Measurements from ENCODE around the gene SMARCAD1. TPM values are rescaled to one million over a fixed set of nuclear protein-coding genes. Genes with fewer than 3 reads are reported as not detected.

SMARCAD1 gene
- total and polyA plus RNA-seq, 2 experiments from 2014 or later: 23.8 to 86.2 TPM

GRCh38 chr4:94160774-94161173 is 46.9 kb upstream of the SMARCAD1 start:
- peaks cover 10% of the 10 kb centered on the region; the same call in 1 of the 2 replicates for H3K4me1 ChIP-seq (ENCODE audit: insufficient read depth)
- H4K20me1 ChIP-seq (replicated peaks; ENCODE audit: insufficient read depth): no peaks in the 10 kb centered on the region
- no peak overlapping the region for H3K27ac ChIP-seq (ENCODE audit: low read depth)
- no peak overlapping the region for H3K4me3 ChIP-seq
- H3K27me3 ChIP-seq (ENCODE audit: insufficient read depth): no peaks in the 10 kb centered on the region
- H3K4me2 ChIP-seq: no peak overlapping the region
- peaks cover 11% of the 10 kb centered on the region for H3K9me3 Mint-ChIP-seq
- no peak overlapping the region for H3K4me3 Mint-ChIP-seq
- ATAC-seq: no peak
- H3K4me1 Mint-ChIP-seq: peaks cover 12% of the 10 kb centered on the region; the same call in 2 of the 3 replicates
- peaks cover 4% of the 10 kb centered on the region for H3K27me3 Mint-ChIP-seq (ENCODE audit: insufficient read depth, low read depth, poor library complexity)
- H2AFZ ChIP-seq: no peak overlapping the region
- H3K27ac Mint-ChIP-seq: no peak overlapping the region
- no peaks in the 10 kb centered on the region for H3F3A ChIP-seq (replicated peaks; ENCODE audit: low read depth)
- H3K36me3 ChIP-seq (ENCODE audit: insufficient read depth): no peaks in the 10 kb centered on the region
- H3K36me3 Mint-ChIP-seq (ENCODE audit: low read depth): peaks cover 11% of the 10 kb centered on the region
- H3K79me2 ChIP-seq (replicated peaks; ENCODE audit: insufficient read depth): no peaks in the 10 kb centered on the region
- DNase-seq (ENCODE audit: low spot score): no peak
- TF ChIP-seq EZH2 (IDR thresholded peaks at IDR 0.05; ENCODE audit: low read depth, unreplicated experiment) (no peak), STAT1 (IDR thresholded peaks at IDR 0.05; ENCODE audit: unreplicated experiment) (no peak), ZNF462 (CRISPR knock-in tag; IDR thresholded peaks at IDR 0.05) (no peak), ETS1 (IDR thresholded peaks at IDR 0.05) (no peak)
- H3K9me2 ChIP-seq (ENCODE audit: insufficient read depth): 0 out of 2 replicates have a peak, but pooled peaks cover 3% of the 10 kb centered on the region

GRCh38 chr4:94165256-94165655 is 42.4 kb upstream of the SMARCAD1 start:
- Mint-ChIP-seq H3K27ac (no peak overlapping the region), H3K4me1 (peaks cover 29% of the 10 kb centered on the region), H3K9me3 (peaks cover 4% of the 10 kb centered on the region; the same call in 1 of the 3 replicates), H3K4me3 (no peak overlapping the region), H3K36me3 (ENCODE audit: low read depth) (peaks cover 4% of the 10 kb centered on the region; the same call in 2 of the 3 replicates), H3K27me3 (ENCODE audit: insufficient read depth, low read depth, poor library complexity) (peaks cover 4% of the 10 kb centered on the region)
- H3K9me2 ChIP-seq (ENCODE audit: insufficient read depth): 0 out of 2 replicates have a peak, but pooled peaks cover 3% of the 10 kb centered on the region
- DNase-seq (ENCODE audit: low spot score) (peak; percentile 41), ATAC-seq (peak; percentile 64)
- H3K4me2 ChIP-seq: peak overlapping the region; percentile 10; the same call in 1 of the 2 replicates
- H3K27ac ChIP-seq (ENCODE audit: low read depth): peak overlapping the region; percentile 4; the same call in 1 of the 2 replicates
- H2AFZ ChIP-seq: no peak overlapping the region
- no peaks in the 10 kb centered on the region for H3K79me2 ChIP-seq (replicated peaks; ENCODE audit: insufficient read depth)
- H3K4me3 ChIP-seq: no peak overlapping the region
- H3F3A ChIP-seq (replicated peaks; ENCODE audit: low read depth): no peaks in the 10 kb centered on the region
- no peaks in the 10 kb centered on the region for H4K20me1 ChIP-seq (replicated peaks; ENCODE audit: insufficient read depth)
- peaks cover 33% of the 10 kb centered on the region for H3K4me1 ChIP-seq (ENCODE audit: insufficient read depth)
- no peaks in the 10 kb centered on the region for H3K36me3 ChIP-seq (ENCODE audit: insufficient read depth)
- H3K27me3 ChIP-seq (ENCODE audit: insufficient read depth): no peaks in the 10 kb centered on the region
- TF ChIP-seq CREB1 (CRISPR knock-in tag; IDR thresholded peaks at IDR 0.05; ENCODE audit: low read depth): peak; percentile 15; the same call in 1 of the 2 replicates
- TF ChIP-seq NANOG (IDR thresholded peaks at IDR 0.05; ENCODE audit: borderline replicate concordance): peak; percentile 72
- TF ChIP-seq STAT1 (IDR thresholded peaks at IDR 0.05; ENCODE audit: unreplicated experiment): no peak
- TF ChIP-seq REST (IDR thresholded peaks at IDR 0.05; ENCODE audit: unreplicated experiment): no peak
- no peak for TF ChIP-seq JUNB (IDR thresholded peaks at IDR 0.05; ENCODE audit: unreplicated experiment)
- no peak for TF ChIP-seq ZNF331 (CRISPR knock-in tag; IDR thresholded peaks at IDR 0.05; ENCODE audit: low read depth)
- TF ChIP-seq EZH2phosphoT487 (IDR thresholded peaks at IDR 0.05; ENCODE audit: unreplicated experiment): no peak
- TF ChIP-seq POLR2AphosphoS5 (IDR thresholded peaks at IDR 0.05; ENCODE audit: low read depth): no peak
- TF ChIP-seq ZNF114 (CRISPR knock-in tag; IDR thresholded peaks at IDR 0.05): no peak

Measured in GM23338 (cell line).